Mucosa of descending colon (tissue), 3 donors: ENCODE measurements around the gene HMGN4. TPM values are rescaled to one million over a fixed set of nuclear protein-coding genes. Genes with fewer than 3 reads are reported as not detected.

ENCODE experiments used
- ATAC-seq: fragments of 200-7000 bp; cut with Tn5 transposase; one replicate; pipeline ENCODE4 v1.9.1; 2020; ENCODE audit warnings: mild to moderate bottlenecking, moderate library complexity
- DNase-seq, 3 donors: peaks; one replicate each; pipeline ENCODE4 v3.0.0-alpha.2; 2020
- H3K36me3 ChIP-seq: fragments of 200-600 bp; one replicate; pipeline ENCODE4 v1.8.0; 2021; ENCODE audit warnings: low read depth, mild to moderate bottlenecking
- H3K4me1 ChIP-seq: fragments of 200-600 bp; one replicate; pipeline ENCODE4 v1.8.0; 2021; ENCODE audit warnings: low read depth, mild to moderate bottlenecking
- H3K4me3 ChIP-seq: fragments of 200-600 bp; one replicate; pipeline ENCODE4 v1.8.0; 2021; ENCODE audit warnings: mild to moderate bottlenecking
- H3K9me3 ChIP-seq: fragments of 200-600 bp; one replicate; pipeline ENCODE4 v1.8.0; 2021; ENCODE audit warnings: mild to moderate bottlenecking
- CTCF ChIP-seq: fragments of 200-600 bp; IDR thresholded peaks from one replicate; pipeline ENCODE4 v1.8.0; 2022; ENCODE audit warnings: antibody characterized with exemption, mild to moderate bottlenecking
- intact Hi-C, 2 donors: fragments of 100-400 bp; cut with DNase I in 1 of 2; cut with micrococcal nuclease in 1 of 2; formaldehyde crosslinking; loops; one replicate each; pipeline versions ENCODE4 v1.11.0 to v1.11.1; 2022; cut with DNase I, micrococcal nuclease
- total RNA-seq, 3 donors: library from RNA; stranded (reverse); fragmentation: NEBNext Ultra II Directional in 2 of 3; extraction: Animal tissue kit (Norgen Biotek cat#: 25700) in 2 of 3; gene quantifications; one replicate each; pipeline versions ENCODE4 v1.2.1 to v1.2.4, GENCODE V29; 2021 to 2023
- donor health status: DM: no; HTN: no; CAD: no; lungs with moderate emphysema.
- donor health status: DM: no; HTN: no; CAD: no.
- donor health status: DM: no; HTN: yes; CAD: no.

HMGN4 gene
- total RNA-seq, 3 donors from 2014 or later, result 58.6 to 76.0 (median 68.2) TPM

- Histone ChIP-seq H3K9me3 (no peaks in the 10 kb centered on the region), H3K4me1 (peaks cover 7% of the 10 kb centered on the region), H3K36me3 (no peaks in the 10 kb centered on the region), H3K4me3 (no peak overlapping the region)
- no peak for TF ChIP-seq CTCF
- intact Hi-C loops, result no loop called here
- ATAC-seq (peak; percentile 12), DNase-seq (no peak)
Observed at GRCh38 chr6:26554697-26555504, 16.7 kb downstream of the HMGN4 start.

DNA sequence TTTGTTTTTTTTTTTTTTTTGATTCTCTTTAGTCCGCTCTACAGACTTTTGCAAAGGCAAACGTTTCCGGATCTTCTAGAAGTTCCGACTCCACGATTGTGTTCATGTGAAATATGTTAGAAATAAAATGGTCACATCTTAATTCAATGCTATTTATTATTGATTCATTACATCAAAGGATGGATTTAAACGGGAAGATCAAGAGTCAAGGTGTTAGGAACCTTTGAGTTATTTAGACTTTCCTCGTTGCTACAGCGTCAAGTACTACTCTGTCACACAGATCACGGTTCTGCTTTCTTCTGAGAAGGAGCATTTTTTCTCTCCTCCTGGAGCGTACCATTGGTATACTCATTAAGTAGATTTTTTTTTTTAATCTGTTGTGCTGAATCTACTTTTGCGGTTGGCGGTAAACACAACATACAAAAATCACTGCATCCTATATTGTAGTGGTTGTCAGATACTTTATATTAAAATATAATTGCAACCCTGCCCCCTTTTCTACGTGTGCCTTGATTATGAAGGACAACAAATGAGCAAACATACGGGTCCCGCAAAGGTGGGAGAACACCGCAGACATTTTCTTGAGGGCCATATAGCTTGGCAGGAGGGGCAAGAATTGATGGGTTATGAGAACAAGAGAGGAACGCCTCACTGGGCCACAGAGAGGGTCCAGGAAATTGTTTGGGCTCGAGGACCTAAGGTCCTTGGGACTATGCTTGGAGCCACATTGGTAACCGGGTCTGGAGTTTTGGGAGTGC is 17.5 kb downstream of the HMGN4 start:
- Histone ChIP-seq H3K36me3 (no peaks in the 10 kb centered on the region), H3K4me1 (peaks cover 7% of the 10 kb centered on the region), H3K9me3 (no peaks in the 10 kb centered on the region), H3K4me3 (no peak overlapping the region)
- ATAC-seq, result no peak
- intact Hi-C loops, result no loop called here
- no peak for TF ChIP-seq CTCF
- DNase-seq, result no peak

GRCh38 chr6:26556263-26557070 is 18.3 kb downstream of the HMGN4 start:
- no peaks in the 10 kb centered on the region for H3K36me3 ChIP-seq
- no peak for DNase-seq
- ATAC-seq, result no peak
- H3K4me3 ChIP-seq, result no peak overlapping the region
- peaks cover 7% of the 10 kb centered on the region for H3K4me1 ChIP-seq
- TF ChIP-seq CTCF, result no peak
- intact Hi-C loops, result no loop called here
- H3K9me3 ChIP-seq, result no peaks in the 10 kb centered on the region

DNA sequence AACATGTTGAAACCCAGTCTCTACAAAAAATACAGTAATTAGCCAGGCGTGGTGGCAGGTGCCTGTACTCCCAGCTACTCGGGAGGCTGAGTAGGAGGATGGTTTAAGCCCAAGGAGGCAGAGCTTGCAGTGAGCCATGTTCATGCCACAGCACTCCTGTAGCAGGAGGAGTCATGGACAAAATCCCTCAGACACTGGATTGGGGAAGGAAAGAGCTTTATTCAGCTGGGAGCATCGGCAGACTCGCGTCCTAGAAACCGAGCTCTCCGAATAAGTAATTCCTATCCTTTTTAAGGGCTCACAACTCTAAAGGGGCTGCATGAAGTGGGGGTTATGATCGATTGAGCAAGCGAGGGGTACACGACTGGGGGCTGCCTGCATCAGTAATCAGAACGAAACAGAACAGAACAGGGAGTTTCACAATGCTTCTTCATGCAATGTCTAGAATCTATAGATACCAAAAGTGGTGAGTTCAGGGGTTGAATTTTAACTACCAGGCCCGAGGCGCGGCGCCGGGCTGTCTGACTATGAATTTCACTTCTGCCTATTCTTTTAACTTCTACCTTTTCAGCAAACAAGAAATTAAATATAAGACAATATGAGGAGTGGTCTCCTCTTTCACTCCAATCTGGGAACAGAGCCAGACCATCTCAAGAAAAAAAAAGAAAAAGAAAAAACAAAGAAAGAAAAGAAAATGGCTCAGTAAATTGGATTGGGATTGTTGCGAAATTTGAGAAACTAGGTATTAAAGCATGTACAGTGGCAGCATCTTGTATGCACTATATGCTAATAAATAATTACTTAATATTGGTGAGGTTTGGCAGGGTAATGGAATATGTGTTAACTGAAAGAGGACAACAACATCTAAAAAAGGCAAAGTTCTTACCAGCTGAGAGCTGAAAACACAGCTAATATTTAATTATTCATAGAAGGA is 23.6 kb downstream of the HMGN4 start:
- DNase-seq (no peak), ATAC-seq (no peak)
- Histone ChIP-seq H3K9me3 (no peaks in the 10 kb centered on the region), H3K4me3 (no peak overlapping the region), H3K36me3 (no peaks in the 10 kb centered on the region), H3K4me1 (no peaks in the 10 kb centered on the region)
- intact Hi-C loops, result no loop called here
- no peak for TF ChIP-seq CTCF

GRCh38 chr6:26563488-26563887 is 25.3 kb downstream of the HMGN4 start:
- no peaks in the 10 kb centered on the region for H3K36me3 ChIP-seq
- ATAC-seq (no peak), DNase-seq (no peak)
- no peaks in the 10 kb centered on the region for H3K4me1 ChIP-seq
- intact Hi-C loops, result no loop called here
- TF ChIP-seq CTCF, result no peak
- no peaks in the 10 kb centered on the region for H3K9me3 ChIP-seq
- H3K4me3 ChIP-seq, result no peak overlapping the region
